HG02678 (cell line): ENCODE measurements around the gene DAB2IP.
"Not testable (repeated sequence)": the region's sequence is repeated elsewhere in the genome, so short reads cannot be mapped to it uniquely, and the experiment has no call there.

Source experiments
- ATAC-seq: cut with Tn5 transposase; IDR thresholded peaks from one replicate; pipeline ENCODE4 v1.9.1; 2021; ENCODE audit warnings: mild to moderate bottlenecking, moderate library complexity; ENCODE audit not compliant: unreplicated experiment

The DAB2IP gene

GRCh38 chr9:121651295-121652020, at the start of gene DAB2IP:
DAB2IP (plus strand) TSS chr9:121651634; CDS start chr9:121651776, 142 bp downstream.
- ATAC-seq = no peak

- ATAC-seq = no peak
These were observed 48.4 kb upstream of the DAB2IP start for GRCh38 chr9:121603028-121603427.

GRCh38 chr9:121604242-121604641, 47.2 kb upstream of the DAB2IP start:
- ATAC-seq = no peak

- ATAC-seq = no peak
These were observed 46.8 kb upstream of the DAB2IP start for GRCh38 chr9:121604654-121605053.

DNA sequence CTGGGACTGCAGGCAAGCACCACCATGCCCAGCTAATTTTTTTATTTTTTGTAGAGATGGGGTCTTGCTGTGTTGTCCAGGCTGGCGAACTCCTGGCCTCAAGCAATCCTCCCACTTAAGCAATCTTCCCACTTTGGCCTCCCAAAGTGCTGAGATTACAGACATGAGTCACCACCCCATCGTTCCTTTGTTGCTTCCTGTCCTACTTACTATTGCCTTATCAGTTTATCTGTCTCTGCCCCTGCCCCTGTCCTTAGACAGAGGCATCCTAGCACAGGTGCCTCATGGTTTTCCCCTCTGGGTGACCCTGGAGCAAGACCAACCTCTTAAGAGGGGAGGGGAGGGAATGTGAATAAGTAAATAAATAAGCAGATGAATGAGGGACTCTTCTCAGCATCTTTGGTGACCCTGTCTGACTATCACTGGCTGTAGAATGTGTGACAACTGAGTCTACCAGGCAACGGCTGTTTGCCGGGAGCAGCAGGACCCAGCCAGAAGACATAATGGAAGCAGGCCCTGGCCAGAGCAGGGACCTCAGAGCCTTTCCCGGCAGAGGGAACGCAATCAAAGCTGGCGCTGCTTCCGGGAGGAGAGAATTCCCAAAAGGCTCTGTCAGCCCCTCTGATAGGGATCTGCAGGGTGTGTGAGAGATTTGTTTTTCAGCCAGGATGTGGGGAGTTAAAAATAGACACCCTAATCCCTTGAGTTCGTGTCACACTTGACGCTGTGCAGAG, 43.8 kb upstream of the DAB2IP start:
- no peak for ATAC-seq

- ATAC-seq = no peak
These were observed 43.1 kb upstream of the DAB2IP start for GRCh38 chr9:121608168-121608853.

DNA sequence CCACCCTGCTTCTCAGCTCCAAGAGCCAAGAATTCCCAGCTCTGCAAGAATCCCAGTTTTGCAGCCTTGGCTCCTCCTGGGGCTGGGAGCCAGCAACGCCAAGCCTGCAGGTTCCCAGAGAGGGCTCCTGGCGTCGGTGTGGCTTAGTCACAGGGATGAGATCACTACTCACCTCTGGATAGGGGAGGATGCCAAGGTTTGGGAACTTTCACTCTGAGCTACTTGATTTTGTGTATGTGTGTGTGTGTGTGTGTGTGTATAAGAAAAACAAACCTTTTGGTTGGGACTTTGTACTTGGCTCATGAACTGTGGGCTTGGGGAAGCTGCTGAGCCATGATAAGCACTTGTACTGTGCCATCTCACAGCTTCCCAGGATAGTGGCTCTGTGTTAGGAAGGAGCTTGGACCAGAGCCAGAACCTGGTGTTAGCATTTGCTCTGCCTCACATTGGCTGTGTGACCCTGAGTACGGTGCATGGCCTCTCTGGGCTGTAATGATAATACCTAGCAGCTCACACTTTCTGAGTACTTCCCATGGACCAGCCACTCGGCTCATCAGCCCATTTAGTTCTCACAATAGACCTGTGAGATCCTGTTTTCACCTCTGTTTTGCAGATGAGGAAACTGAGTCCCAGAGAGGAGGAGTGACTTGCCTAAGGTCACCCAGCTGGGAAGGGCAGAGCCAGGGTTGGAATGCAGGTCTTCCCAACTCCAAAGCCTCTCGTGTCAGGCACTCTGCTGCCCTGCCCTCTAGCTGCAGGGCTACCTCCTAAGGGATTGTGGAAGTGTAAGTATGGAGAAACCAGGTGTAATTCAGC, 41.4 kb upstream of the DAB2IP start:
- no peak for ATAC-seq

DNA sequence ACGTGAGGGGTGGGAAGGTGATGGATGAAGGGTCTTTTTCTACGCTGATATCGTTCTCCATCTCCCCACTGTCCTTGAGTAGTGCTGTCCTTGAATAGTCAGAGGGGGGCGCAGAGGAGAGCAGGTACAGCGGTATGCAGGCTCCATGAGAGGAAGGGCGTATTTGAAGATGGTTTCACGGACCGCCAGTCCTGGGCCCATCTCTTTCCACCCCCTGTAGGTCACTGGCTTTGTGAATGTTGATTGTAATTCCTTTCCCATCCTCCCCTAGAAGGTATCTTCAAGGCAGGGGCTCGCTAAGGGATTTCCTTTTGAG, 40.8 kb upstream of the DAB2IP start:
- no peak for ATAC-seq

DNA sequence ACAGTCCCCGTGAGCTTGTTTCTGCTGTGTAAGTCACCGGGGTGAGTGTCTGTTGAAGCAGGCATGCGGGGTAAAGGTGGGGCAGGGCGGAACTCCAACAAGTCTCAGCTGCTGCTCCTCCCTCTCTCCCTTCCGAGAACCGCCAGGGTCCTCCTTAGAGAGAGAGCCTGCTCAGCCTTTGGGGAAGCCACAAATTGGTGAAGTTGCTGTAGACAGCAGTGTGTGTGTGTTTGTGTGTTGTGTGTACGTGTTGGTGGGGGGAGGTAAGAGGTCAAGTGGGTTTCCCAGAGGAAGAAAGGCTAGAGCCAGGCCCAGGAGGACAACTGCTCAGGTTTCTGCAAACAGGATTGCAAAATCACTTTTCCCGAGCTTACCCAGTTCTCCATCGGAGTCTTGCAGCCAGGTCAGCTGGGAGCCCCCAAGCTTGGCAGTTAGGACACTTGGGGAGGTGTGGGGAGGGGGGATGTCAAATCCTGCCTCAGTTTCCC, 38.9 kb upstream of the DAB2IP start:
- ATAC-seq = no peak

- ATAC-seq = no peak
These were observed 38.3 kb upstream of the DAB2IP start for GRCh38 chr9:121613009-121613752.

- no peak for ATAC-seq
These were observed 35.2 kb upstream of the DAB2IP start for GRCh38 chr9:121616123-121616755.

GRCh38 chr9:121618504-121618903, 32.9 kb upstream of the DAB2IP start:
- ATAC-seq = no peak

- not testable (repeated sequence) for ATAC-seq
These were observed 32.5 kb upstream of the DAB2IP start for GRCh38 chr9:121618910-121619309.

- no peak for ATAC-seq
These were observed 31.7 kb upstream of the DAB2IP start for GRCh38 chr9:121619545-121620324.

- ATAC-seq = no peak
These were observed 31.1 kb upstream of the DAB2IP start for GRCh38 chr9:121620325-121620673.

DNA sequence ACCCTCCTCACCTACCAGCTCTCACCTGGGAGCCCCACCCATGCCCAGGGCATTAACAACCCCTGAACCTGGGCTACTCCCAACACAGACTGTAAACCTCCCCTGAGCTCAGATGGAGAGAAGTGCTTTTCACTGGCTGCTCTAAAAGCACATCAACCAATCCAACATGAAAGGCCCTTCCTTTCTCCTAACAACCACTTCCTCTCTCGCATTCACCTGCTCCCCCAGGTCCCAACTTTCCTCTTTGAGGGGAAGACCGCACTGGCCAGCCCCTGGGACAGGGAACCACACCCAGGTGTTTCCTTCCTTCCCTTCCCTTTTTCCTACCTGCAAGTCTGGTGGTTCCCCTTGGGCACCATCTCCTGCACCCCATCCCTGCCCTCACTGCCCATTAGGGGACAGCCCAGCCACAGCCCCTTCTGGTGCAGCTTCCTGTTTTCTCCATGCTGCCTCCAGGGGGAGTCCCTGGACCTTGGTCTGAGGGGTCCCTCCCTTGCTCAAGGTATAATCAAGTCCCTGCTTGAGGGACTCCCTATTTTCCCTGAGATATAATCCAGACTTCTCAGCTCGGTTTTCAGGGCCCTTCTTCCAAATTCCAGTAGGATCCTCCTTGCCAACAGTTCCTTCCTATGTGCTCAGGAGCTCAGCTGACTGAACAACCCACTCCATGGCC, 30.5 kb upstream of the DAB2IP start:
- ATAC-seq = no peak

DNA sequence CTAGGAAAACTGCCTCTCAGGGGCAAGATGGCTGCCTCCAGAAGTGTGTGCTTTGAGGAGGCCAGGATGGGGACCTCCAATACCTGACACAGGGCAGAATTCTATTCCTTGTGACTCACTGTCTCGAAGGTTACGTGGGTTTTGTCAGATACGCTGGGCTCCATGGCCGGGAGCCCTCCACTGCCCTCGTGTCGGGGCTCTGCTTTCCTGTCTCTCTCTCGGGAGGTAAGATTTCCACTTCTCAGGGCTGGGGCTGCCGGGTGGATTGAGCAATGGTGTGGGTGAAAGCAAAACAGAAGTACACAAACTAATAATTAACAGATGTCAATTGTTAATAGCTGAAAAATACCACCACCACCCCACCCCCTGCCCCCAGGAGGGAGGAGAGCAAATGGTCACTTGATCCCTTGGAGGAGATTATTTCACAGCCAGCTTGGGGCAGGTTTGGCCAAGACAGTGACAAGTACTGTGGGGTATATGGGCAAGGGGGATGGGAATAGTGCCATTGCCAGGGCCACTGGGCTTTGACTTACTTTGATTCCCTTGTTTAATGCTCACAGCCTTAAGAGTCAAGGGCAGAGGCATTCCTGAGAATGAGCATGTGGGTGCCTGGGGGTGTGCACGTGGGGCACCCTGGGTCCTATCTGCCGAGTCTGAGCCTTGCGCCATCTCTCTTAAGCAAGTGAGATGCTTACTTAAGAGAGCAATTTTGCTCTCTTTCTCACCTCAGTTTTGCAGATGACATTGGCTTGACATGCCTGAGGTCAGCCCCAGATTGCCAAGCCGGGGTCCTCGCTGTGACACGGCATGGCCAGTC, 28.8 kb upstream of the DAB2IP start:
- ATAC-seq = no peak

- ATAC-seq = not testable (repeated sequence)
These were observed 28.0 kb upstream of the DAB2IP start for GRCh38 chr9:121623430-121623829.
